Measurements from ENCODE around the gene ATP8A1.

DNA sequence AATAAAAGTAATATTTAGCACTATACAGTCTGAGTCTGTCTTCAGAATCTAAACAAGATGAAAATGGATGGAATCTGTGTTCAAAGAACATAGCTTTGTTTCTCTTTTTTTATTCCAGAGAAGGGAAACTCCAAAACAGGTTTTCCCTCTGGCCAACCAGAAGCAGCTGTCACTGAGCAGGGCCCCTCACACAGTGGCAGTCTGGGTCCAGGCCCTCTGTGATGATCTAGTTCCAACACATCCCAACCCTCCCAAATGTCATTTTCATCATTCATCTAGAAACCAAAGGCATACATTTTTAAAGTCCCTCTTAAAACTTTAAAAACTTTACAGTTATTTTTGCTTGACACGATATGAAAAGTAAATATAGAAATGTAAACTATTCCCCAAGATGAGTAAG, 70.1 kb downstream of the ATP8A1 start:
- TF ChIP-seq CTCF (IDR thresholded peaks at IDR 0.05; ENCODE audit: borderline replicate concordance, extremely low read depth, low read length, poor library complexity, severe bottlenecking) = no peak
- no peak for TF ChIP-seq EZH2 (IDR thresholded peaks at IDR 0.05; ENCODE audit: borderline replicate concordance, low read depth, low read length, severe bottlenecking)
